PC-3 (cell line): ENCODE measurements around the gene GMDS.

Experiments
- EZH2 ChIP-seq: fragments of 300-600 bp; sonication (generic); IDR thresholded peaks from one replicate; pipeline ENCODE4 v1.6.1; 2017; ENCODE audit warnings: antibody characterized with exemption, mild to moderate bottlenecking, low read length; ENCODE audit not compliant: unreplicated experiment
- TF ChIP-seq, protein P1 (sequence below): fragments of 300-600 bp; sonication (generic); conservative IDR thresholded peaks from 2 replicates; pipeline ENCODE4 v1.5.1; 2017; ENCODE audit warnings: antibody characterized with exemption, low read depth, mild to moderate bottlenecking, low read length

DNA sequence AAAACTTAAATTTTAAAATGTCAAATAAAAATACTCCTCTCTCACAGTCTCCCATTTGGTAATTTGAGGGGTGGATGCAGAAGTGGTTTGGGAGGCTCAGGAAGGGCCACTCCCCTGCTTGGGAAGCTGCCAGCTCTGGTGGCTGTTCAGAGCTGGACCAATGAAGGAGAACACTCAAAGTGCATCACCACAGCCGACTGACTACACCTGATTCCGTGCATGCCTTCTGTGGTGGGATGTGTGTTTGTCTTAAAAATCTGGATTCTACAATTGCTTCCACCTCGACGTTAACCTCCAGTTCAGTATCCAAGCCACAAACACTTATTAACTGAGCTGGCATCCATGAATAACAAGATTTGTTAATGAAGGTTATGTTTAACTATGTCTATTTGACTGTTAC lies 498.4 kb downstream of the GMDS start:
- TF ChIP-seq, protein P1, sequence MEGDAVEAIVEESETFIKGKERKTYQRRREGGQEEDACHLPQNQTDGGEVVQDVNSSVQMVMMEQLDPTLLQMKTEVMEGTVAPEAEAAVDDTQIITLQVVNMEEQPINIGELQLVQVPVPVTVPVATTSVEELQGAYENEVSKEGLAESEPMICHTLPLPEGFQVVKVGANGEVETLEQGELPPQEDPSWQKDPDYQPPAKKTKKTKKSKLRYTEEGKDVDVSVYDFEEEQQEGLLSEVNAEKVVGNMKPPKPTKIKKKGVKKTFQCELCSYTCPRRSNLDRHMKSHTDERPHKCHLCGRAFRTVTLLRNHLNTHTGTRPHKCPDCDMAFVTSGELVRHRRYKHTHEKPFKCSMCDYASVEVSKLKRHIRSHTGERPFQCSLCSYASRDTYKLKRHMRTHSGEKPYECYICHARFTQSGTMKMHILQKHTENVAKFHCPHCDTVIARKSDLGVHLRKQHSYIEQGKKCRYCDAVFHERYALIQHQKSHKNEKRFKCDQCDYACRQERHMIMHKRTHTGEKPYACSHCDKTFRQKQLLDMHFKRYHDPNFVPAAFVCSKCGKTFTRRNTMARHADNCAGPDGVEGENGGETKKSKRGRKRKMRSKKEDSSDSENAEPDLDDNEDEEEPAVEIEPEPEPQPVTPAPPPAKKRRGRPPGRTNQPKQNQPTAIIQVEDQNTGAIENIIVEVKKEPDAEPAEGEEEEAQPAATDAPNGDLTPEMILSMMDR, result no peak
- TF ChIP-seq EZH2, result no peak
